ENCODE data around the gene PPM1D.

DNA sequence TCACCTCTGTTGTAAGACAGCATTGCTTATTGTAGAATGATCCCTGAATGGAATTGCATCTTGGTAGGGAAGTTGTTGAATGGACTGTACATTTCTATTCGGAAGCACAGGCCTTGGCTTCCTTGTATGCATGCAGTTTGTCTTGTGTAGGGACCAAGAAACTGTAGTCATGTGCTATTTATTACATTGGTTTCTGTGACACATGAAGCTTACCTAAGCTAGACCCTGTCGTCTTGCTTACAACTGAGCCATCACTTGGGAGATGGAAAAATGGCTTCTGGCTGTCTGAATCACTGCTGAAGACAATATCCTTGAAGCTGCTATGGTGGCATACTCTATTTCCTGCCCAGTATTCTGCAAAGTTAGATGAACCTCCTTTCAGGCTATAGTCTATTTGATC is 29.1 kb downstream of the PPM1D start:
- TF ChIP-seq, protein P1, sequence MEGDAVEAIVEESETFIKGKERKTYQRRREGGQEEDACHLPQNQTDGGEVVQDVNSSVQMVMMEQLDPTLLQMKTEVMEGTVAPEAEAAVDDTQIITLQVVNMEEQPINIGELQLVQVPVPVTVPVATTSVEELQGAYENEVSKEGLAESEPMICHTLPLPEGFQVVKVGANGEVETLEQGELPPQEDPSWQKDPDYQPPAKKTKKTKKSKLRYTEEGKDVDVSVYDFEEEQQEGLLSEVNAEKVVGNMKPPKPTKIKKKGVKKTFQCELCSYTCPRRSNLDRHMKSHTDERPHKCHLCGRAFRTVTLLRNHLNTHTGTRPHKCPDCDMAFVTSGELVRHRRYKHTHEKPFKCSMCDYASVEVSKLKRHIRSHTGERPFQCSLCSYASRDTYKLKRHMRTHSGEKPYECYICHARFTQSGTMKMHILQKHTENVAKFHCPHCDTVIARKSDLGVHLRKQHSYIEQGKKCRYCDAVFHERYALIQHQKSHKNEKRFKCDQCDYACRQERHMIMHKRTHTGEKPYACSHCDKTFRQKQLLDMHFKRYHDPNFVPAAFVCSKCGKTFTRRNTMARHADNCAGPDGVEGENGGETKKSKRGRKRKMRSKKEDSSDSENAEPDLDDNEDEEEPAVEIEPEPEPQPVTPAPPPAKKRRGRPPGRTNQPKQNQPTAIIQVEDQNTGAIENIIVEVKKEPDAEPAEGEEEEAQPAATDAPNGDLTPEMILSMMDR (IDR thresholded peaks at IDR 0.05), result no peak
- no peak for TF ChIP-seq POLR2A (IDR thresholded peaks at IDR 0.05)

All from prostate gland (tissue), 2 donors.